ENCODE data around the gene BCLAF1.
"Not testable (repeated sequence)": the region's sequence is repeated elsewhere in the genome, so short reads cannot be mapped to it uniquely, and the experiment has no call there.

BCLAF1 gene

GRCh38 chr6:136236466-136237293 lies 53.0 kb downstream of the BCLAF1 start:
- no peak for DNase-seq

- DNase-seq = no peak
Observed at GRCh38 chr6:136235233-136235564, 54.4 kb downstream of the BCLAF1 start.

- DNase-seq = no peak
Observed at GRCh38 chr6:136232701-136233100, 56.9 kb downstream of the BCLAF1 start.

- DNase-seq = no peak
Observed at GRCh38 chr6:136230219-136230853, 59.3 kb downstream of the BCLAF1 start.

- no peak for DNase-seq
Observed at GRCh38 chr6:136228814-136229213, 60.8 kb downstream of the BCLAF1 start.

GRCh38 chr6:136226674-136227377 lies 62.8 kb downstream of the BCLAF1 start:
- DNase-seq = no peak

GRCh38 chr6:136226027-136226673 lies 63.5 kb downstream of the BCLAF1 start:
- peak; percentile 70 for DNase-seq

GRCh38 chr6:136225496-136225895 lies 64.2 kb downstream of the BCLAF1 start:
- peak; percentile 49 for DNase-seq

- not testable (repeated sequence) for DNase-seq
Observed at GRCh38 chr6:136224974-136225373, 64.7 kb downstream of the BCLAF1 start.

- no peak for DNase-seq
Observed at GRCh38 chr6:136216503-136217401, 72.9 kb downstream of the BCLAF1 start.

- DNase-seq = no peak
Observed at GRCh38 chr6:136213853-136214252, 75.8 kb downstream of the BCLAF1 start.

- no peak for DNase-seq
Observed at GRCh38 chr6:136213012-136213539, 76.6 kb downstream of the BCLAF1 start.

- no peak for DNase-seq
Observed at GRCh38 chr6:136212608-136213007, 77.0 kb downstream of the BCLAF1 start.

- no peak for DNase-seq
Observed at GRCh38 chr6:136210398-136211165, 79.1 kb downstream of the BCLAF1 start.

GRCh38 chr6:136209496-136209895 lies 80.2 kb downstream of the BCLAF1 start:
- DNase-seq = no peak

- no peak for DNase-seq
Observed at GRCh38 chr6:136208783-136209182, 80.9 kb downstream of the BCLAF1 start.
